ENCODE results near the gene FRS2. TPM values are rescaled to one million over a fixed set of nuclear protein-coding genes. Genes with fewer than 3 reads are reported as not detected.

The FRS2 gene
- total RNA-seq, 4 donors from 2014 or later, result 52.0 to 79.0 (median 61.0) TPM

- H3K4me3 ChIP-seq (replicated peaks in 1 of 3), result no peak overlapping the region
- no peaks in the 10 kb centered on the region for H3K4me1 ChIP-seq
- WGBS, 2 donors, result 67 to 77% methylated on average over 2 of the region's 2 CpGs
- intact Hi-C loops (cut with DNase I), result no loop called here
- H3K36me3 ChIP-seq, result no peaks in the 10 kb centered on the region
- H3K9me3 ChIP-seq, result no peaks in the 10 kb centered on the region
- no peak for TF ChIP-seq CTCF (IDR thresholded peaks at IDR 0.05)
- DNase-seq, result no peak
- H3K27ac ChIP-seq, result no peak overlapping the region
- H3K27me3 ChIP-seq, result no peaks in the 10 kb centered on the region
Observed at GRCh38 chr12:69608114-69608513, 137.9 kb downstream of the FRS2 start.

- H3K27me3 ChIP-seq, result no peaks in the 10 kb centered on the region
- WGBS, 2 donors, result 87 to 94% methylated on average over 10 to 15 of the region's 15 CpGs
- TF ChIP-seq CTCF (IDR thresholded peaks at IDR 0.05) (no peak), POLR2A (IDR thresholded peaks at IDR 0.05) (no peak)
- no peaks in the 10 kb centered on the region for H3K4me1 ChIP-seq
- no peak overlapping the region for H3K4me3 ChIP-seq (replicated peaks in 1 of 3)
- intact Hi-C loops (cut with DNase I), result no loop called here
- H3K36me3 ChIP-seq, result no peaks in the 10 kb centered on the region
- H3K27ac ChIP-seq, result no peak overlapping the region
- DNase-seq, result no peak
- H3K9me3 ChIP-seq, result no peaks in the 10 kb centered on the region
Observed at GRCh38 chr12:69610126-69610525, 139.9 kb downstream of the FRS2 start.

- Histone ChIP-seq H3K36me3 (no peaks in the 10 kb centered on the region), H3K27me3 (no peaks in the 10 kb centered on the region), H3K27ac (no peak within 1 kb of the TSS), H3K4me1 (no peaks in the 10 kb centered on the region), H3K4me3 (replicated peaks in 1 of 3) (no peak within 1 kb of the TSS), H3K9me3 (no peaks in the 10 kb centered on the region)
- no peak for DNase-seq
- TF ChIP-seq CTCF (IDR thresholded peaks at IDR 0.05), result no peak
- TF ChIP-seq POLR2A (IDR thresholded peaks at IDR 0.05), result no peak
- intact Hi-C loops (cut with DNase I), result no loop called here
- WGBS, 2 donors, result 96% methylated on average over 11 of the region's 11 CpGs
Observed at GRCh38 chr12:69610729-69611128, 140.5 kb downstream of the FRS2 start, which contains the start of gene LRRC10. Gene LRRC10 (minus strand): TSS chr12:69610907. CDS start chr12:69610838, 69 bp downstream.

- no peaks in the 10 kb centered on the region for H3K36me3 ChIP-seq
- no peak for DNase-seq
- TF ChIP-seq CTCF (IDR thresholded peaks at IDR 0.05), result no peak
- TF ChIP-seq POLR2A (IDR thresholded peaks at IDR 0.05), result no peak
- no peaks in the 10 kb centered on the region for H3K4me1 ChIP-seq
- no peak overlapping the region for H3K4me3 ChIP-seq (replicated peaks in 1 of 3)
- intact Hi-C loops (cut with DNase I), result no loop called here
- no peaks in the 10 kb centered on the region for H3K27me3 ChIP-seq
- no peaks in the 10 kb centered on the region for H3K9me3 ChIP-seq
- no peak overlapping the region for H3K27ac ChIP-seq
Observed at GRCh38 chr12:69613351-69613750, 143.2 kb downstream of the FRS2 start.

GRCh38 chr12:69616025-69616424, 145.8 kb downstream of the FRS2 start:
- H3K9me3 ChIP-seq, result no peaks in the 10 kb centered on the region
- H3K27ac ChIP-seq, result no peak overlapping the region
- TF ChIP-seq POLR2A (IDR thresholded peaks at IDR 0.05) (no peak), CTCF (IDR thresholded peaks at IDR 0.05) (no peak)
- no peaks in the 10 kb centered on the region for H3K36me3 ChIP-seq
- DNase-seq, result no peak
- no peaks in the 10 kb centered on the region for H3K4me1 ChIP-seq
- intact Hi-C loops (cut with DNase I), result no loop called here
- no peaks in the 10 kb centered on the region for H3K27me3 ChIP-seq
- 70 to 79% methylated on average over 14 of the region's 14 CpGs for WGBS, 2 donors
- H3K4me3 ChIP-seq (replicated peaks in 1 of 3), result no peak overlapping the region
